A549 (cell line): Measurements from ENCODE around the gene SCGB1A1. TPM values are rescaled to one million over a fixed set of nuclear protein-coding genes. Genes with fewer than 3 reads are reported as not detected.

ENCODE experiments used
- ATAC-seq, 2 experiments: fragments of 200-7000 bp in 1 of 2; fragments of >200 bp in 1 of 2; cut with Nextera tagmentation in 1 of 2; cut with Tn5 transposase in 1 of 2; 3 replicates each; pipeline versions ENCODE4 v1.8.0 to v1.9.1; 2018 to 2020; ENCODE audit warnings: mild to moderate bottlenecking in 1 of 2, moderate library complexity in 1 of 2
- CTCF ChIA-PET: fragments of 300-600 bp; sonication (Branson Sonifier 250); formaldehyde crosslinking; extraction: SDS; loops from one replicate; lab custom pipeline; 2021; ENCODE audit warnings: antibody characterized with exemption, inconsistent platforms; lab: Yijun Ruan, JAX
- POLR2A ChIA-PET: fragments of 350-600 bp; formaldehyde crosslinking; extraction: SDS; loops from one replicate; lab custom pipeline; 2021; ENCODE audit warnings: antibody characterized with exemption, inconsistent platforms; lab: Yijun Ruan, JAX
- DNase-seq, 2 experiments: peaks; one replicate each; pipeline versions ENCODE4 v3.0.0 to v3.0.0-alpha.2; 2011 to 2016; ENCODE audit warnings: low read depth in 1 of 2, low spot score in 1 of 2
- FAIRE-seq: peaks from 2 replicates; lab custom pipeline; 2011; peaks lifted over from hg19 to GRCh38; lab: Jason Lieb, UNC
- H3K27ac ChIP-seq, 2 experiments: fragments of >200 bp; sonication (Bioruptor Twin); formaldehyde crosslinking; 3 replicates each; pipeline ENCODE4 v1.5.1; 2016 to 2017
- H3K4me1 ChIP-seq: fragments of >200 bp; sonication (Bioruptor Twin); formaldehyde crosslinking; 3 replicates; pipeline ENCODE4 v1.6.1; 2016
- H3K4me2 ChIP-seq: fragments of >200 bp; sonication (Bioruptor Twin); formaldehyde crosslinking; 3 replicates; pipeline ENCODE4 v1.6.1; 2016
- H3K4me3 ChIP-seq: fragments of >200 bp; sonication (Bioruptor Twin); formaldehyde crosslinking; 3 replicates; pipeline ENCODE4 v1.5.1; 2016
- H3K9me3 ChIP-seq: fragments of >200 bp; sonication (Bioruptor Twin); formaldehyde crosslinking; 3 replicates; pipeline ENCODE4 v1.6.1; 2016
- BHLHE40 ChIP-seq: IDR thresholded peaks from 2 replicates; pipeline ENCODE4 v1.6.1; 2012; ENCODE audit warnings: low read depth, low read length, inconsistent platforms
- CBX2 ChIP-seq: fragments of 200-600 bp; sonication (generic); IDR thresholded peaks from 2 replicates; pipeline ENCODE4 v1.6.1; 2016; ENCODE audit warnings: low read depth, mild to moderate bottlenecking, borderline replicate concordance
- CEBPB ChIP-seq, 2 experiments: fragments of >200 bp in 1 of 2; sonication (Bioruptor Twin) in 1 of 2; formaldehyde crosslinking in 1 of 2; IDR thresholded peaks; 2 replicates each; pipeline ENCODE4 v1.6.1; 2012 to 2016
- CHD2 ChIP-seq: fragments of 150-350 bp; IDR thresholded peaks from 2 replicates; pipeline ENCODE4 v1.6.1; 2014; ENCODE audit warnings: low read length; ENCODE audit not compliant: partially characterized antibody
- CHD4 ChIP-seq: fragments of 200-600 bp; sonication (generic); IDR thresholded peaks from 2 replicates; pipeline ENCODE4 v1.6.1; 2016; ENCODE audit warnings: antibody characterized with exemption, mild to moderate bottlenecking, borderline replicate concordance
- ESRRA ChIP-seq: fragments of 150-350 bp; IDR thresholded peaks from 2 replicates; pipeline ENCODE4 v1.6.1; 2014; ENCODE audit warnings: mild to moderate bottlenecking, low read length, borderline replicate concordance
- FOXS1 ChIP-seq: fragments of 250-450 bp; sonication (Bioruptor Pico); IDR thresholded peaks from 2 replicates; pipeline ENCODE4 v1.5.0; 2020; ENCODE audit warnings: mild to moderate bottlenecking, moderate library complexity
- HOXB5 ChIP-seq: fragments of 250-450 bp; sonication (Bioruptor Pico); IDR thresholded peaks from 2 replicates; pipeline ENCODE4 v1.5.0; 2020; ENCODE audit warnings: mild to moderate bottlenecking, moderate library complexity
- JUN ChIP-seq, 2 experiments: fragments of >200 bp; sonication (Bioruptor Twin); formaldehyde crosslinking; IDR thresholded peaks; 2 replicates in 1 of 2; 3 replicates in 1 of 2; pipeline ENCODE4 v1.6.1; 2016 to 2017
- JUNB ChIP-seq: fragments of >200 bp; sonication (Bioruptor Twin); formaldehyde crosslinking; IDR thresholded peaks from 2 replicates; pipeline ENCODE4 v1.6.1; 2016
- KDM1A ChIP-seq: fragments of 200-600 bp; sonication (generic); IDR thresholded peaks from 2 replicates; pipeline ENCODE4 v1.6.1; 2016; ENCODE audit warnings: low read depth, mild to moderate bottlenecking
- MYC ChIP-seq: IDR thresholded peaks from 2 replicates; pipeline ENCODE4 v1.6.1; 2012; ENCODE audit warnings: mild to moderate bottlenecking, inconsistent platforms, low read length, improper control_type of control experiment, borderline replicate concordance
- NFE2L2 ChIP-seq: fragments of 150-350 bp; conservative IDR thresholded peaks from 2 replicates; pipeline ENCODE4 v1.6.1; 2014; ENCODE audit warnings: low read length
- PHF8 ChIP-seq: fragments of 200-600 bp; sonication (generic); IDR thresholded peaks from 2 replicates; pipeline ENCODE4 v1.6.1; 2016; ENCODE audit warnings: low read depth, mild to moderate bottlenecking, antibody characterized with exemption, moderate library complexity, borderline replicate concordance
- POLR2AphosphoS2 ChIP-seq: conservative IDR thresholded peaks from 2 replicates; pipeline ENCODE4 v1.6.1; 2012; ENCODE audit warnings: low read length, improper control_type of control experiment, inconsistent platforms
- RAD21 ChIP-seq, 2 experiments: fragments of >200 bp in 1 of 2; sonication (Bioruptor Twin) in 1 of 2; formaldehyde crosslinking in 1 of 2; IDR thresholded peaks in 1 of 2; conservative IDR thresholded peaks in 1 of 2; 2 replicates in 1 of 2; 3 replicates in 1 of 2; pipeline ENCODE4 v1.6.1; 2012 to 2018; ENCODE audit warnings: inconsistent platforms in 1 of 2
- RCOR1 ChIP-seq: fragments of 150-350 bp; IDR thresholded peaks from 2 replicates; pipeline ENCODE4 v1.6.1; 2014; ENCODE audit warnings: antibody characterized with exemption, low read length, low read depth
- RFX5 ChIP-seq: fragments of 450-650 bp; IDR thresholded peaks from 2 replicates; pipeline ENCODE4 v1.7.1; 2014; ENCODE audit warnings: antibody characterized with exemption, mild to moderate bottlenecking, moderate library complexity
- SREBF2 ChIP-seq: fragments of 450-650 bp; IDR thresholded peaks from 2 replicates; pipeline ENCODE4 v1.6.1; 2014; ENCODE audit warnings: mild to moderate bottlenecking, moderate library complexity
- TFCP2L1 ChIP-seq: fragments of 250-450 bp; sonication (Bioruptor Pico); IDR thresholded peaks from 2 replicates; pipeline ENCODE4 v1.5.0; 2021; ENCODE audit warnings: mild to moderate bottlenecking
- TP53 ChIP-seq: fragments of 250-450 bp; sonication (Bioruptor Pico); IDR thresholded peaks from 2 replicates; pipeline ENCODE4 v1.5.0; 2021; ENCODE audit warnings: mild to moderate bottlenecking, moderate library complexity
- ZNF302 ChIP-seq: fragments of 250-450 bp; sonication (Bioruptor Pico); IDR thresholded peaks from 2 replicates; pipeline ENCODE4 v1.9.0; 2021; ENCODE audit warnings: inconsistent platforms, mild to moderate bottlenecking, moderate library complexity
- WGBS: methylation state at CpG from one replicate; pipeline ENCODE4 v1.1.6; 2017; ENCODE audit errors: missing lambda C conversion rate; 5-methylcytosine and 5-hydroxymethylcytosine counted together
- polyA plus RNA-seq, 4 experiments: library from polyadenylated mRNA; depleted of rRNA in 3 of 4; stranded (reverse); fragments of >200 nt; fragmentation: RNase III in 1 of 4; extraction: RNeasy Plus Mini Kit Qiagen cat#74134 plus additional on column Dnase treatment in 1 of 4; gene quantifications; 2 replicates in 3 of 4; 3 replicates in 1 of 4; pipeline ENCODE4 v1.2.3, GENCODE V29; 2011 to 2017
- TF ChIP-seq, protein P1 (sequence below): fragments of >200 bp; sonication (Bioruptor Twin); formaldehyde crosslinking; IDR thresholded peaks from 3 replicates; pipeline ENCODE4 v1.6.1; 2016
- TF ChIP-seq, protein P2 (sequence below): fragments of 200-600 bp; sonication (generic); IDR thresholded peaks from 2 replicates; pipeline ENCODE4 v1.6.1; 2016; ENCODE audit warnings: antibody characterized with exemption, mild to moderate bottlenecking, moderate library complexity
- TF ChIP-seq, protein P3 (sequence below): fragments of 450-650 bp; IDR thresholded peaks from 2 replicates; pipeline ENCODE4 v1.6.1; 2014; ENCODE audit warnings: antibody characterized with exemption
- TF ChIP-seq, protein P4 (sequence below): fragments of >200 bp; sonication (Bioruptor Twin); formaldehyde crosslinking; IDR thresholded peaks from 2 replicates; pipeline ENCODE4 v1.6.1; 2016
- TF ChIP-seq, protein P5 (sequence below): IDR thresholded peaks from 2 replicates; pipeline ENCODE4 v1.6.1; 2012; ENCODE audit warnings: low read depth, borderline replicate concordance
- TF ChIP-seq, protein P6 (sequence below): fragments of 250-450 bp; sonication (Bioruptor Pico); IDR thresholded peaks from 2 replicates; pipeline ENCODE4 v1.5.0; 2021; ENCODE audit warnings: mild to moderate bottlenecking, moderate library complexity, borderline replicate concordance

The SCGB1A1 gene
- polyA plus RNA-seq, 2 of the 4 experiments (the other 2 are of a cell fraction), result 0.47 TPM; not detected in 1

DNA sequence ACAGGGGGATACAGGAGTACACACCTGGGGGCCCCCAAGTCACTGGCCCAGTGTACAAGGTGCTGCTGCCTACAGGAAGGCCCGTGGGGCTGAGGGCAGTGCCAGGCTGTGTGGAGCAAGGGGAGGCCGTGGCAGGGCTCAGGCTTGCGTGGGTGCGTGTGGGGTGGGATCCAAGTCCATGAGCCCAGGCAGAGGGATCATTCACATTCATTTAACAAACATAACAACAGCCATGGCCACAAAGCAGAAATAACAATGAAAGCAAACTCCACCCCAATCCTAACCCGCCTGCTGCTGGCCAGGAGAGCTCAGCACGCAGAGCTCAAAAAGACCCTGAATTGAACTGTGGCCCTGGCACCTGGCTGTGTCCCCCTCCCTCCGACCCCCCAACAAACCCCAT lies 17.0 kb upstream of the SCGB1A1 start (continued):
- TF ChIP-seq, protein P1, sequence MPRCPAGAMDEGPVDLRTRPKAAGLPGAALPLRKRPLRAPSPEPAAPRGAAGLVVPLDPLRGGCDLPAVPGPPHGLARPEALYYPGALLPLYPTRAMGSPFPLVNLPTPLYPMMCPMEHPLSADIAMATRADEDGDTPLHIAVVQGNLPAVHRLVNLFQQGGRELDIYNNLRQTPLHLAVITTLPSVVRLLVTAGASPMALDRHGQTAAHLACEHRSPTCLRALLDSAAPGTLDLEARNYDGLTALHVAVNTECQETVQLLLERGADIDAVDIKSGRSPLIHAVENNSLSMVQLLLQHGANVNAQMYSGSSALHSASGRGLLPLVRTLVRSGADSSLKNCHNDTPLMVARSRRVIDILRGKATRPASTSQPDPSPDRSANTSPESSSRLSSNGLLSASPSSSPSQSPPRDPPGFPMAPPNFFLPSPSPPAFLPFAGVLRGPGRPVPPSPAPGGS, result no peak
- no peak for TF ChIP-seq KDM1A
- TF ChIP-seq ESRRA, result no peak
- no peak for TF ChIP-seq MYC

DNA sequence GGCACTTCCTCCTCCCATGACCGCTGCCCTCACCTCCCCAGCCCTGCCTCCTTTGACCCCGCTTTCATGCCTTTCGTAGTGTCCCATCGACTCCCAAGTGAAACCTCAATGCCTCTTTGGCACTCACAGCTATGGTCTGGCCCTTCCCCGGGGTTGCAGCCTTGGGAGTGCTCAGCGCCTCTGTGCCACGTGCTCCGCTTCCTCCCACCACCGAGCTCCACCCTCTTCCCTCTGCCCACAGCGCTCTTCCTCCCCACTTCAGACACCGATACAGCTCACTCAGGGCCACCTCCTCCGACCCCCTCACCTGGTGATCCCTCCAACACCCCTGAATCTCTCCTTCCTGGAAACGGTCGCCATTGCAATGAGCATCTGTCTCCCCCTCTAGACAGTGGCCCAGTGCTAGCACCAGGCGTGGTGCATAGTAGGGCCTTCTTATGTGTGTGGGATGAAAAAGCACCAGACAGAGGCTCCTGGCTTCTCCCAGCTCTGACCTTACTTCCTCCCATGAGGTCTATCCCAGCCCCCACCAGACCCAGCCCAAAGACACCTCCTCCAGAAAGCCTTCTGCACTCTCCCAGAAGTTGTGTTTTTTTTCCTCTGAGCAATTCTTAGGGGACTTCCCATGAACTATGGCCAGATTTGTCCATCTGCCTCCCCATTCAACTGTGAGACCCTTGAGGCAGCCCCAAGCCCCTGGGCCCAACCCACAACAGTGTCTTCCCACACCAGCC lies 16.4 kb upstream of the SCGB1A1 start:
- H3K27ac ChIP-seq, result no peak overlapping the region
- POLR2A ChIA-PET, result no interaction called here

DNA sequence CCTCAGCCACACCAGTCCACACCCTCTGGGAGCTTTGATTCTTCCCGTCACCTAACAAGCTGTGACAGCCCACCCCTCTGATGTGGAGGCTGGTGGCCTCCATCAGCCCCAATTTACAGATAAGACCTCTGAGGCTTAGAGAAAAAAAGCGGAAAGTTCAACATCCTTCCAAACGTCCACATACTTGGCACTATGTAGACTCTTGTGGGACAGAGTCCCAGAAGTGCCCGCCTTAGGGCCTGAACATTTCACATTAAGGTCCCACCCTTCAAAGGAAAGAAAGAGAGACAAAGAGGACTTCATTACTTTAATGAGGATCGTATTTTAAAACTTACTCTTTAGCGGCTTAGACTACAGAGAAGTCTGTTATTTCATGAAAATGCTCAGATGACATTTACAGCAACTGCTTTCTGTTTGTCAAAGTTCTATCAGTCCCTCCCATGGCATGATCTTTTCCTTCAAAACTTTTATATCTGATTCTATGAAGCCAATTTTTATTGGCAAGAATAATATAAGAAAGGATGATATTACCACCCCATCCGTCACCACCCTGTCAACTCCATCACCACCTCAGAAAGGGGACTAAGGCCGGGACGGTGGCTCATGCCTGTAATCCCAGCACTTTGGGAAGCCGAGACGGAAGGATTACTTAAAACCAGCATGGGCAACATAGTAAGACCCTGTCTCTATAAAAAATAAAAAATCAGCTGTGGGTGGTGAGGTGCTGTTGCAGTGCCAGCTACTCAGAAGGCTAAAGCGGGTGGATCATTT lies 15.7 kb upstream of the SCGB1A1 start:
- ATAC-seq, result no peak
- TF ChIP-seq HOXB5 (CRISPR knock-in tag) (no peak), JUNB (no peak), POLR2AphosphoS2 (no peak), CEBPB (IDR thresholded peaks at IDR 0.05) (no peak), RAD21 (conservative IDR thresholded peaks at IDR 0.05 in 1 of 2, IDR thresholded peaks at IDR 0.05 in 1 of 2) (no peak), BHLHE40 (no peak), CBX2 (no peak)
- TF ChIP-seq, protein P2, sequence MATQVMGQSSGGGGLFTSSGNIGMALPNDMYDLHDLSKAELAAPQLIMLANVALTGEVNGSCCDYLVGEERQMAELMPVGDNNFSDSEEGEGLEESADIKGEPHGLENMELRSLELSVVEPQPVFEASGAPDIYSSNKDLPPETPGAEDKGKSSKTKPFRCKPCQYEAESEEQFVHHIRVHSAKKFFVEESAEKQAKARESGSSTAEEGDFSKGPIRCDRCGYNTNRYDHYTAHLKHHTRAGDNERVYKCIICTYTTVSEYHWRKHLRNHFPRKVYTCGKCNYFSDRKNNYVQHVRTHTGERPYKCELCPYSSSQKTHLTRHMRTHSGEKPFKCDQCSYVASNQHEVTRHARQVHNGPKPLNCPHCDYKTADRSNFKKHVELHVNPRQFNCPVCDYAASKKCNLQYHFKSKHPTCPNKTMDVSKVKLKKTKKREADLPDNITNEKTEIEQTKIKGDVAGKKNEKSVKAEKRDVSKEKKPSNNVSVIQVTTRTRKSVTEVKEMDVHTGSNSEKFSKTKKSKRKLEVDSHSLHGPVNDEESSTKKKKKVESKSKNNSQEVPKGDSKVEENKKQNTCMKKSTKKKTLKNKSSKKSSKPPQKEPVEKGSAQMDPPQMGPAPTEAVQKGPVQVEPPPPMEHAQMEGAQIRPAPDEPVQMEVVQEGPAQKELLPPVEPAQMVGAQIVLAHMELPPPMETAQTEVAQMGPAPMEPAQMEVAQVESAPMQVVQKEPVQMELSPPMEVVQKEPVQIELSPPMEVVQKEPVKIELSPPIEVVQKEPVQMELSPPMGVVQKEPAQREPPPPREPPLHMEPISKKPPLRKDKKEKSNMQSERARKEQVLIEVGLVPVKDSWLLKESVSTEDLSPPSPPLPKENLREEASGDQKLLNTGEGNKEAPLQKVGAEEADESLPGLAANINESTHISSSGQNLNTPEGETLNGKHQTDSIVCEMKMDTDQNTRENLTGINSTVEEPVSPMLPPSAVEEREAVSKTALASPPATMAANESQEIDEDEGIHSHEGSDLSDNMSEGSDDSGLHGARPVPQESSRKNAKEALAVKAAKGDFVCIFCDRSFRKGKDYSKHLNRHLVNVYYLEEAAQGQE, result no peak
- TF ChIP-seq, protein P3, sequence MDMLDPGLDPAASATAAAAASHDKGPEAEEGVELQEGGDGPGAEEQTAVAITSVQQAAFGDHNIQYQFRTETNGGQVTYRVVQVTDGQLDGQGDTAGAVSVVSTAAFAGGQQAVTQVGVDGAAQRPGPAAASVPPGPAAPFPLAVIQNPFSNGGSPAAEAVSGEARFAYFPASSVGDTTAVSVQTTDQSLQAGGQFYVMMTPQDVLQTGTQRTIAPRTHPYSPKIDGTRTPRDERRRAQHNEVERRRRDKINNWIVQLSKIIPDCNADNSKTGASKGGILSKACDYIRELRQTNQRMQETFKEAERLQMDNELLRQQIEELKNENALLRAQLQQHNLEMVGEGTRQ, result no peak

More for the DNA sequence above, 16.4 kb upstream of the SCGB1A1 start:
- 88% methylated on average over 15 of the region's 15 CpGs for WGBS
- Histone ChIP-seq H3K4me3 (no peak overlapping the region), H3K9me3 (no peaks in the 10 kb centered on the region), H3K4me1 (peaks cover 22% of the 10 kb centered on the region), H3K4me2 (no peak overlapping the region)
- FAIRE-seq, result no peak
- TF ChIP-seq TP53 (CRISPR knock-in tag) (no peak), SREBF2 (no peak), TFCP2L1 (CRISPR knock-in tag) (no peak), CHD4 (no peak), RFX5 (no peak), NFE2L2 (no peak), RCOR1 (no peak), JUNB (no peak), FOXS1 (CRISPR knock-in tag) (no peak), JUN (IDR thresholded peaks at IDR 0.05) (no peak), PHF8 (no peak), CHD2 (no peak), ZNF302 (CRISPR knock-in tag) (no peak)
- TF ChIP-seq, protein P4, sequence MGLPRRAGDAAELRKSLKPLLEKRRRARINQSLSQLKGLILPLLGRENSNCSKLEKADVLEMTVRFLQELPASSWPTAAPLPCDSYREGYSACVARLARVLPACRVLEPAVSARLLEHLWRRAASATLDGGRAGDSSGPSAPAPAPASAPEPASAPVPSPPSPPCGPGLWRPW, result no peak
- TF ChIP-seq, protein P1, result no peak
- TF ChIP-seq, protein P5, sequence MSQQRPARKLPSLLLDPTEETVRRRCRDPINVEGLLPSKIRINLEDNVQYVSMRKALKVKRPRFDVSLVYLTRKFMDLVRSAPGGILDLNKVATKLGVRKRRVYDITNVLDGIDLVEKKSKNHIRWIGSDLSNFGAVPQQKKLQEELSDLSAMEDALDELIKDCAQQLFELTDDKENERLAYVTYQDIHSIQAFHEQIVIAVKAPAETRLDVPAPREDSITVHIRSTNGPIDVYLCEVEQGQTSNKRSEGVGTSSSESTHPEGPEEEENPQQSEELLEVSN, result no peak
- TF ChIP-seq, protein P6, sequence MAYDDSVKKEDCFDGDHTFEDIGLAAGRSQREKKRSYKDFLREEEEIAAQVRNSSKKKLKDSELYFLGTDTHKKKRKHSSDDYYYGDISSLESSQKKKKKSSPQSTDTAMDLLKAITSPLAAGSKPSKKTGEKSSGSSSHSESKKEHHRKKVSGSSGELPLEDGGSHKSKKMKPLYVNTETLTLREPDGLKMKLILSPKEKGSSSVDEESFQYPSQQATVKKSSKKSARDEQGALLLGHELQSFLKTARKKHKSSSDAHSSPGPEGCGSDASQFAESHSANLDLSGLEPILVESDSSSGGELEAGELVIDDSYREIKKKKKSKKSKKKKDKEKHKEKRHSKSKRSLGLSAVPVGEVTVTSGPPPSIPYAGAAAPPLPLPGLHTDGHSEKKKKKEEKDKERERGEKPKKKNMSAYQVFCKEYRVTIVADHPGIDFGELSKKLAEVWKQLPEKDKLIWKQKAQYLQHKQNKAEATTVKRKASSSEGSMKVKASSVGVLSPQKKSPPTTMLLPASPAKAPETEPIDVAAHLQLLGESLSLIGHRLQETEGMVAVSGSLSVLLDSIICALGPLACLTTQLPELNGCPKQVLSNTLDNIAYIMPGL (CRISPR knock-in tag), result no peak
- CTCF ChIA-PET, result interaction anchor here (1.3 to 6.2 kb wide), 9 partner anchors 9 to 158 kb away, joined by 3 to 51 read pairs (median 13); no protein-coding TSS in a partner anchor
- no peak for ATAC-seq
- no peak for DNase-seq

More for the DNA sequence above, 15.7 kb upstream of the SCGB1A1 start:
- 86% methylated on average over 12 of the region's 12 CpGs for WGBS
- FAIRE-seq, result no peak
- Histone ChIP-seq H3K4me3 (no peak overlapping the region), H3K4me2 (no peak overlapping the region), H3K27ac (no peak overlapping the region), H3K9me3 (no peaks in the 10 kb centered on the region), H3K4me1 (peaks cover 18% of the 10 kb centered on the region)
- POLR2A ChIA-PET, result no interaction called here
- no peak for DNase-seq
- CTCF ChIA-PET, result interaction anchor here (0.7 to 6.2 kb wide), 7 partner anchors 10 to 157 kb away, joined by 4 to 51 read pairs (median 13); no protein-coding TSS in a partner anchor
